Mesenchymal stem cell (in vitro differentiated cells and primary cell): ENCODE measurements around the gene MECP2.
A peak's percentile ranks its signal among the peaks of the same experiment; 100 is the strongest.

ENCODE experiments used
- DNase-seq: peaks from one replicate; pipeline ENCODE4 v3.0.0-alpha.2; 2013
- H2AFZ ChIP-seq: one replicate; pipeline ENCODE4 v1.6.1; 2013; ENCODE audit warnings: low read depth, mild to moderate bottlenecking, control low read depth, inconsistent platforms, low read length, moderate library complexity
- H2AK5ac ChIP-seq: 2 replicates; pipeline ENCODE4 v1.6.1; 2013; ENCODE audit warnings: low read length, moderate library complexity, mild to moderate bottlenecking, inconsistent platforms; ENCODE audit not compliant: severe bottlenecking
- H2BK120ac ChIP-seq: one replicate; pipeline ENCODE4 v1.6.1; 2013; ENCODE audit warnings: low read depth, mild to moderate bottlenecking, inconsistent platforms, low read length, moderate library complexity
- H2BK12ac ChIP-seq, 2 experiments: one replicate each; pipeline ENCODE4 v1.6.1; 2013; ENCODE audit warnings: inconsistent platforms in 2 of 2, low read length in 2 of 2, mild to moderate bottlenecking in 2 of 2, moderate library complexity in 2 of 2, control low read depth in 1 of 2
- H2BK15ac ChIP-seq: one replicate; pipeline ENCODE4 v1.6.1; 2013; ENCODE audit warnings: mild to moderate bottlenecking, low read depth, inconsistent platforms; ENCODE audit not compliant: poor library complexity, severe bottlenecking
- H2BK5ac ChIP-seq: 2 replicates; pipeline ENCODE4 v1.6.1; 2013; ENCODE audit warnings: low read depth, mild to moderate bottlenecking, low read length, control low read depth, inconsistent platforms; ENCODE audit not compliant: poor library complexity, severe bottlenecking
- H3K14ac ChIP-seq, 2 experiments: one replicate each; pipeline ENCODE4 v1.6.1; 2013; ENCODE audit warnings: inconsistent platforms in 2 of 2, low read length in 2 of 2, control low read depth in 1 of 2, mild to moderate bottlenecking in 1 of 2, moderate library complexity in 1 of 2
- H3K18ac ChIP-seq, 2 experiments: one replicate each; pipeline ENCODE4 v1.6.1; 2013; ENCODE audit warnings: inconsistent platforms in 2 of 2, low read length in 2 of 2, control low read depth in 1 of 2, low read depth in 1 of 2, mild to moderate bottlenecking in 1 of 2
- H3K23ac ChIP-seq, 2 experiments: one replicate each; pipeline ENCODE4 v1.6.1; 2013; ENCODE audit warnings: inconsistent platforms in 2 of 2, low read length in 2 of 2, mild to moderate bottlenecking in 2 of 2, moderate library complexity in 2 of 2, control low read depth in 1 of 2
- H3K27ac ChIP-seq: 2 replicates; pipeline ENCODE4 v1.5.1; 2013; ENCODE audit warnings: mild to moderate bottlenecking, moderate library complexity, low read length, control low read depth, inconsistent platforms; ENCODE audit not compliant: poor library complexity, severe bottlenecking
- H3K27me3 ChIP-seq, 2 experiments: 2 replicates each; pipeline versions ENCODE4 v1.6.1 to v1.7.0; 2013; ENCODE audit warnings: low read length in 2 of 2, mild to moderate bottlenecking in 2 of 2, moderate library complexity in 2 of 2, control low read depth in 1 of 2, inconsistent platforms in 1 of 2; ENCODE audit not compliant: control insufficient read depth in 1 of 2, insufficient read depth in 1 of 2
- H3K36me3 ChIP-seq, 2 experiments: 2 replicates each; pipeline versions ENCODE4 v1.6.1 to v1.7.0; 2013; ENCODE audit warnings: low read length in 2 of 2, control low read depth in 1 of 2, inconsistent platforms in 1 of 2, low read depth in 1 of 2, mild to moderate bottlenecking in 1 of 2; ENCODE audit not compliant: insufficient read depth in 2 of 2, control insufficient read depth in 1 of 2
- H3K4ac ChIP-seq, 2 experiments: one replicate each; pipeline ENCODE4 v1.6.1; 2013; ENCODE audit warnings: inconsistent platforms in 2 of 2, low read length in 2 of 2, mild to moderate bottlenecking in 2 of 2, moderate library complexity in 2 of 2, control low read depth in 1 of 2, low read depth in 1 of 2
- H3K4me1 ChIP-seq: 2 replicates; pipeline ENCODE4 v1.6.1; 2013; ENCODE audit warnings: low read depth, low read length, control low read depth; ENCODE audit not compliant: control insufficient read depth, insufficient read depth
- H3K4me2 ChIP-seq: 2 replicates; pipeline ENCODE4 v1.6.1; 2013; ENCODE audit warnings: low read length, mild to moderate bottlenecking, inconsistent platforms; ENCODE audit not compliant: poor library complexity, severe bottlenecking
- H3K4me3 ChIP-seq, 2 experiments: 2 replicates each; pipeline versions ENCODE4 v1.5.1 to v1.7.0; 2013; ENCODE audit warnings: low read length in 2 of 2, mild to moderate bottlenecking in 2 of 2, control low read depth in 1 of 2, low read depth in 1 of 2; ENCODE audit not compliant: insufficient read depth in 1 of 2
- H3K79me1 ChIP-seq: replicated peaks from 2 replicates; pipeline ENCODE4 v1.6.1; 2013; ENCODE audit warnings: mild to moderate bottlenecking, control low read depth, low read length, inconsistent platforms; ENCODE audit not compliant: poor library complexity, severe bottlenecking
- H3K9ac ChIP-seq: 2 replicates; pipeline ENCODE4 v1.7.0; 2013; ENCODE audit warnings: mild to moderate bottlenecking, low read length, moderate library complexity
- H3K9me3 ChIP-seq: 2 replicates; pipeline ENCODE4 v1.7.0; 2013; ENCODE audit warnings: mild to moderate bottlenecking, low read length; ENCODE audit not compliant: control insufficient read depth
- H4K8ac ChIP-seq: one replicate; pipeline ENCODE4 v1.6.1; 2013; ENCODE audit warnings: inconsistent platforms, mild to moderate bottlenecking, low read length, moderate library complexity
- H4K91ac ChIP-seq: one replicate; pipeline ENCODE4 v1.6.1; 2013; ENCODE audit warnings: mild to moderate bottlenecking, low read length, inconsistent platforms
- WGBS: methylation state at CpG from one replicate; pipeline ENCODE4 v1.1.7; 2013; ENCODE audit warnings: mixed read lengths; 5-methylcytosine and 5-hydroxymethylcytosine counted together

MECP2 gene

GRCh38 chrX:154046031-154046781, 51.3 kb downstream of the MECP2 start:
- H4K91ac ChIP-seq, result no peak overlapping the region
- H3K4ac ChIP-seq, result no peak overlapping the region
- H3K4me3 ChIP-seq, result peak overlapping the region in 1 of 2 experiments; percentile 38
- H2BK5ac ChIP-seq, result no peak overlapping the region
- H3K36me3 ChIP-seq, result peaks cover 9 to 18% of the 10 kb centered on the region in 2 experiments
- no peak overlapping the region for H3K23ac ChIP-seq
- H3K27me3 ChIP-seq, result peaks cover 0 to 56% of the 10 kb centered on the region in 2 experiments
- H3K4me1 ChIP-seq, result peaks cover 6% of the 10 kb centered on the region
- peak overlapping the region in 1 of 2 experiments; percentile 45 for H3K18ac ChIP-seq
- H3K27ac ChIP-seq, result peak overlapping the region; percentile 35
- no peak overlapping the region for H3K14ac ChIP-seq
- H2BK120ac ChIP-seq, result no peak overlapping the region
- H3K79me1 ChIP-seq, result peaks cover 14% of the 10 kb centered on the region
- H2BK12ac ChIP-seq, result no peak overlapping the region
- no peak overlapping the region for H4K8ac ChIP-seq
- H2AK5ac ChIP-seq, result no peak overlapping the region
- H2BK15ac ChIP-seq, result no peak overlapping the region
- H3K9me3 ChIP-seq, result no peaks in the 10 kb centered on the region
- no peak overlapping the region for H3K4me2 ChIP-seq
- H2AFZ ChIP-seq, result no peak overlapping the region
- peak; percentile 78 for DNase-seq
- peak overlapping the region; percentile 74 for H3K9ac ChIP-seq
- WGBS, result 87% methylated on average over 8 of the region's 10 CpGs

DNA sequence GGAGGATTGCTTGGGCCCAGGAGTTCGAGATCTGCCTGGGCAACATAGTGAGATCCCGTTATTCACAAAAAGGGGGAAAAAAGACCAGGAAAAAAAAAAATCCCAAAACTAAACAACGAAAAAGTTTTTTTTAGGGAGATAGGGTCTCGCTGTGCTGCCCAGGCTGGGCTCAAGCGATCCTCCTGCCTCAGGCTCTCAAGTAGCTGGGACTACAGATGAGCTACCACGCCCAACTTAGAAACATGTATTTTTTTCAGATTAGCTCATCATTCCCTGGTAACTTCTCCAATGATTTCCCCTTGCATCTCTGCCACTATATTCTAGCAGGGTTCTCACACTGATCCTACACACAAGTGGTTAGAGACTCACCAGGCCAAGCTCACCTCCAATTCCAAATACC, 53.4 kb downstream of the MECP2 start:
- Histone ChIP-seq H3K36me3 (peaks cover 9 to 21% of the 10 kb centered on the region in 2 experiments), H3K4me3 (no peak overlapping the region), H3K23ac (no peak overlapping the region), H2AK5ac (no peak overlapping the region), H3K9ac (peak overlapping the region; percentile 11), H3K4me2 (no peak overlapping the region), H2BK15ac (no peak overlapping the region), H3K79me1 (peaks cover 9% of the 10 kb centered on the region), H3K27ac (no peak overlapping the region), H2AFZ (no peak overlapping the region), H2BK120ac (no peak overlapping the region), H3K4ac (no peak overlapping the region), H4K91ac (no peak overlapping the region), H3K9me3 (no peaks in the 10 kb centered on the region), H2BK5ac (no peak overlapping the region), H3K18ac (no peak overlapping the region), H3K14ac (no peak overlapping the region), H3K4me1 (peaks cover 10% of the 10 kb centered on the region), H2BK12ac (no peak overlapping the region), H3K27me3 (peaks cover 0 to 57% of the 10 kb centered on the region in 2 experiments), H4K8ac (no peak overlapping the region)
- DNase-seq, result no peak
- 93% methylated on average over 6 of the region's 6 CpGs for WGBS

- Histone ChIP-seq H3K36me3 (peaks cover 4 to 20% of the 10 kb centered on the region in 2 experiments), H3K4ac (no peak overlapping the region)
- 48% methylated on average over 2 of the region's 5 CpGs for WGBS
Observed at GRCh38 chrX:154043003-154043763, 54.3 kb downstream of the MECP2 start.

GRCh38 chrX:154040863-154041262, 56.7 kb downstream of the MECP2 start:
- peak overlapping the region; percentile 61 for H4K91ac ChIP-seq
- DNase-seq, result no peak
- H3K18ac ChIP-seq, result no peak overlapping the region
- H3K9me3 ChIP-seq, result no peaks in the 10 kb centered on the region
- H2BK5ac ChIP-seq, result peak overlapping the region; percentile 57
- H3K4me2 ChIP-seq, result no peak overlapping the region
- peak overlapping the region in 1 of 2 experiments; percentile 69 for H3K4ac ChIP-seq
- H3K79me1 ChIP-seq, result no peaks in the 10 kb centered on the region
- no peak overlapping the region for H2BK120ac ChIP-seq
- H3K9ac ChIP-seq, result peak overlapping the region; percentile 72
- H3K4me3 ChIP-seq, result no peak overlapping the region
- H2BK12ac ChIP-seq, result no peak overlapping the region
- H3K36me3 ChIP-seq, result peaks cover 0 to 15% of the 10 kb centered on the region in 2 experiments
- no peak overlapping the region for H3K23ac ChIP-seq
- H2AK5ac ChIP-seq, result no peak overlapping the region
- peaks cover 7% of the 10 kb centered on the region for H3K4me1 ChIP-seq
- peaks cover 0 to 49% of the 10 kb centered on the region in 2 experiments for H3K27me3 ChIP-seq
- no peak overlapping the region for H2BK15ac ChIP-seq
- H3K27ac ChIP-seq, result no peak overlapping the region
- H2AFZ ChIP-seq, result no peak overlapping the region
- no peak overlapping the region for H4K8ac ChIP-seq
- WGBS, result 97% methylated on average over 12 of the region's 13 CpGs
- no peak overlapping the region for H3K14ac ChIP-seq

More at GRCh38 chrX:154043003-154043763, 54.3 kb downstream of the MECP2 start:
- Histone ChIP-seq H3K27ac (no peak overlapping the region), H3K14ac (no peak overlapping the region), H3K18ac (peak overlapping the region in 1 of 2 experiments; percentile 34), H2AK5ac (no peak overlapping the region), H3K4me2 (no peak overlapping the region), H4K91ac (no peak overlapping the region), H4K8ac (no peak overlapping the region), H3K4me3 (peak overlapping the region in 1 of 2 experiments; percentile 27), H2AFZ (no peak overlapping the region), H3K79me1 (peaks cover 6% of the 10 kb centered on the region), H3K9me3 (no peaks in the 10 kb centered on the region), H2BK120ac (no peak overlapping the region), H2BK12ac (no peak overlapping the region), H3K9ac (peak overlapping the region; percentile 72), H2BK15ac (no peak overlapping the region), H2BK5ac (no peak overlapping the region), H3K23ac (no peak overlapping the region), H3K27me3 (peaks cover 0 to 57% of the 10 kb centered on the region in 2 experiments), H3K4me1 (peaks cover 10% of the 10 kb centered on the region)
- DNase-seq, result peak; percentile 87
